Measurements from ENCODE around the gene CNTNAP2. TPM values are rescaled to one million over a fixed set of nuclear protein-coding genes. Genes with fewer than 3 reads are reported as not detected.

CNTNAP2 gene
- total RNA-seq, 1 experiment from 2014 or later = 0.03 TPM

DNA sequence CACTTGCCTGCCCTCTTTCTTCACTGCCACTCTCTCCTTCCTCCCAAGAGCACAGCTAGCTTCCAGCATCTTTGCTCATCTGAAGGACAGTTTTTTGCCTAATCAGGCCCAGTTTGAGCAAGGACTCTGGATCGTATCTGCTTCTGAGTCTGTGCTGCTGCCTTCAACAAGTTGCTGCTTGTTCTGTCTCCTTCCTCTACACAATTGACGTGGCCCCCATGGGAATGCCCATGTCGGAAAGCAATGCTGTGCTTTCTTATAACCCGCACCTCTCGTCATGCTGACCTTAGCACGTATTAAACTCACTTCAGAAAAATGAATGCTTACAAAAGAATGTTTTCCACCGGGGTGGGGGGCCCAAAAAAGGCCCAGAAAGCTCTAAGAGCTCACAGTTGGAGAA, 2149.3 kb downstream of the CNTNAP2 start:
- in situ Hi-C loops (cut with HindIII; ENCODE audit: low pct_unique_long_range_greater_than_20kb, low sequenced_read_pairs) (no loop called here), intact Hi-C loops (cut with micrococcal nuclease; ENCODE audit: unreplicated experiment) (loop anchor here (1.0 to 5.0 kb wide), 3 partner anchors 216 to 696 kb away; no protein-coding TSS in a partner anchor)
- H3K27me3 ChIP-seq (ENCODE audit: control insufficient read depth, insufficient read depth, low read length) = peaks cover 6% of the 10 kb centered on the region; the same call in 1 of the 2 replicates
- no peaks in the 10 kb centered on the region for H3K36me3 ChIP-seq (ENCODE audit: control insufficient read depth, insufficient read depth, low read length)
- ATAC-seq (no peak), DNase-seq (ENCODE audit: low read depth, low spot score) (no peak)
- CTCF ChIA-PET = interaction anchor here (0.6 to 1.1 kb wide), 2 partner anchors 12 to 220 kb away, joined by 4 to 8 read pairs; no protein-coding TSS in a partner anchor
- H3K4me1 ChIP-seq (ENCODE audit: control insufficient read depth, insufficient read depth, low read length) = no peaks in the 10 kb centered on the region; the same call in 1 of the 2 replicates
- no peak overlapping the region for H3K4me3 ChIP-seq (ENCODE audit: low read depth in 2 of 2, low read length in 2 of 2)
- POLR2A ChIA-PET = no interaction called here
- TF ChIP-seq TCF7L2 (IDR thresholded peaks at IDR 0.05; ENCODE audit: low read depth, low read length) (no peak), POLR2AphosphoS5 (IDR thresholded peaks at IDR 0.05; ENCODE audit: low read depth, low read length) (no peak), SIN3A (IDR thresholded peaks at IDR 0.05; ENCODE audit: borderline replicate concordance, insufficient read depth, low read depth, low read length) (no peak)
- TF ChIP-seq, protein P1, sequence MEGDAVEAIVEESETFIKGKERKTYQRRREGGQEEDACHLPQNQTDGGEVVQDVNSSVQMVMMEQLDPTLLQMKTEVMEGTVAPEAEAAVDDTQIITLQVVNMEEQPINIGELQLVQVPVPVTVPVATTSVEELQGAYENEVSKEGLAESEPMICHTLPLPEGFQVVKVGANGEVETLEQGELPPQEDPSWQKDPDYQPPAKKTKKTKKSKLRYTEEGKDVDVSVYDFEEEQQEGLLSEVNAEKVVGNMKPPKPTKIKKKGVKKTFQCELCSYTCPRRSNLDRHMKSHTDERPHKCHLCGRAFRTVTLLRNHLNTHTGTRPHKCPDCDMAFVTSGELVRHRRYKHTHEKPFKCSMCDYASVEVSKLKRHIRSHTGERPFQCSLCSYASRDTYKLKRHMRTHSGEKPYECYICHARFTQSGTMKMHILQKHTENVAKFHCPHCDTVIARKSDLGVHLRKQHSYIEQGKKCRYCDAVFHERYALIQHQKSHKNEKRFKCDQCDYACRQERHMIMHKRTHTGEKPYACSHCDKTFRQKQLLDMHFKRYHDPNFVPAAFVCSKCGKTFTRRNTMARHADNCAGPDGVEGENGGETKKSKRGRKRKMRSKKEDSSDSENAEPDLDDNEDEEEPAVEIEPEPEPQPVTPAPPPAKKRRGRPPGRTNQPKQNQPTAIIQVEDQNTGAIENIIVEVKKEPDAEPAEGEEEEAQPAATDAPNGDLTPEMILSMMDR (IDR thresholded peaks at IDR 0.05) = no peak
- TF ChIP-seq, protein P2, sequence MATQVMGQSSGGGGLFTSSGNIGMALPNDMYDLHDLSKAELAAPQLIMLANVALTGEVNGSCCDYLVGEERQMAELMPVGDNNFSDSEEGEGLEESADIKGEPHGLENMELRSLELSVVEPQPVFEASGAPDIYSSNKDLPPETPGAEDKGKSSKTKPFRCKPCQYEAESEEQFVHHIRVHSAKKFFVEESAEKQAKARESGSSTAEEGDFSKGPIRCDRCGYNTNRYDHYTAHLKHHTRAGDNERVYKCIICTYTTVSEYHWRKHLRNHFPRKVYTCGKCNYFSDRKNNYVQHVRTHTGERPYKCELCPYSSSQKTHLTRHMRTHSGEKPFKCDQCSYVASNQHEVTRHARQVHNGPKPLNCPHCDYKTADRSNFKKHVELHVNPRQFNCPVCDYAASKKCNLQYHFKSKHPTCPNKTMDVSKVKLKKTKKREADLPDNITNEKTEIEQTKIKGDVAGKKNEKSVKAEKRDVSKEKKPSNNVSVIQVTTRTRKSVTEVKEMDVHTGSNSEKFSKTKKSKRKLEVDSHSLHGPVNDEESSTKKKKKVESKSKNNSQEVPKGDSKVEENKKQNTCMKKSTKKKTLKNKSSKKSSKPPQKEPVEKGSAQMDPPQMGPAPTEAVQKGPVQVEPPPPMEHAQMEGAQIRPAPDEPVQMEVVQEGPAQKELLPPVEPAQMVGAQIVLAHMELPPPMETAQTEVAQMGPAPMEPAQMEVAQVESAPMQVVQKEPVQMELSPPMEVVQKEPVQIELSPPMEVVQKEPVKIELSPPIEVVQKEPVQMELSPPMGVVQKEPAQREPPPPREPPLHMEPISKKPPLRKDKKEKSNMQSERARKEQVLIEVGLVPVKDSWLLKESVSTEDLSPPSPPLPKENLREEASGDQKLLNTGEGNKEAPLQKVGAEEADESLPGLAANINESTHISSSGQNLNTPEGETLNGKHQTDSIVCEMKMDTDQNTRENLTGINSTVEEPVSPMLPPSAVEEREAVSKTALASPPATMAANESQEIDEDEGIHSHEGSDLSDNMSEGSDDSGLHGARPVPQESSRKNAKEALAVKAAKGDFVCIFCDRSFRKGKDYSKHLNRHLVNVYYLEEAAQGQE (IDR thresholded peaks at IDR 0.05; ENCODE audit: insufficient read depth in 1 of 2, low read depth in 2 of 2, low read length in 1 of 2) = no peak
- H3K9me3 ChIP-seq (ENCODE audit: control insufficient read depth, insufficient read depth, low read depth, low read length) = no peaks in the 10 kb centered on the region
- no peak overlapping the region for H3K27ac ChIP-seq (ENCODE audit: low read length)
- BruUV-seq (replicated peaks) = no TSS peak

DNA sequence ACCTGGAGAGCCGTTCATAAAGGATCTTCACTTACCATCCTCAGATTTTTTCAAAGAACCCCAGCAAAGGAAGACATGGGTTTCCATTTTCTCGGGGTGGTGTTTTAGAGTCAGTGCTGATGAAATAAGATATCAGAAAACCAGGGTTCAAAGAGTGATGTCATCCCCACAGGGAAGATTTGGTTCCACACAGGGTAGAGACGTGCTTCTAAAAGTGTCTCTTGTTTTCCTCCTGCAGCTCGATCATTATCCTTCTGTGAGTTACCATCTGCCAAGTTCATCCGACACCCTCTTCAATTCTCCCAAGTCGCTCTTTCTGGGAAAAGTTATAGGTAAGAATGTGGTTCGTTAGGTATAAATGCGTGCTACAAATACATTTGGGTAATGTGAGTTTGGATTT, 2150.2 kb downstream of the CNTNAP2 start:
- Histone ChIP-seq H3K4me3 (ENCODE audit: low read depth in 2 of 2, low read length in 2 of 2) (no peak overlapping the region), H3K4me1 (ENCODE audit: control insufficient read depth, insufficient read depth, low read length) (no peaks in the 10 kb centered on the region; the same call in 1 of the 2 replicates), H3K27me3 (ENCODE audit: control insufficient read depth, insufficient read depth, low read length) (peaks cover 8% of the 10 kb centered on the region; the same call in 1 of the 2 replicates), H3K36me3 (ENCODE audit: control insufficient read depth, insufficient read depth, low read length) (no peaks in the 10 kb centered on the region), H3K9me3 (ENCODE audit: control insufficient read depth, insufficient read depth, low read depth, low read length) (no peaks in the 10 kb centered on the region), H3K27ac (ENCODE audit: low read length) (no peak overlapping the region)
- intact Hi-C loops (cut with micrococcal nuclease; ENCODE audit: unreplicated experiment) = loop anchor here (5.0 kb wide), 2 partner anchors 216 to 696 kb away; no protein-coding TSS in a partner anchor
- ATAC-seq (no peak), DNase-seq (ENCODE audit: low read depth, low spot score) (no peak)
- no TSS peak for BruUV-seq (replicated peaks)
- CTCF ChIA-PET = no interaction called here
- no peak for TF ChIP-seq SIN3A (IDR thresholded peaks at IDR 0.05; ENCODE audit: borderline replicate concordance, insufficient read depth, low read depth, low read length)
- TF ChIP-seq, protein P2 (IDR thresholded peaks at IDR 0.05; ENCODE audit: insufficient read depth in 1 of 2, low read depth in 2 of 2, low read length in 1 of 2) = no peak
- in situ Hi-C loops (cut with HindIII; ENCODE audit: low pct_unique_long_range_greater_than_20kb, low sequenced_read_pairs) = no loop called here
- POLR2A ChIA-PET = no interaction called here
